Activated CD4-positive, alpha-beta T cell treated with anti-CD3 and anti-CD28 coated beads for 36 hours (primary cell): ENCODE measurements around the gene NPR2. TPM values are rescaled to one million over a fixed set of nuclear protein-coding genes. Genes with fewer than 3 reads are reported as not detected.

Experiments
- ATAC-seq: fragments of 200-7000 bp; cut with Tn5 transposase; one replicate; pipeline ENCODE4 v1.10.0; 2021; ENCODE audit warnings: mild to moderate bottlenecking, moderate library complexity
- CTCF ChIA-PET: fragments of 350-600 bp; sonication (Branson Sonifier 250); formaldehyde crosslinking; loops from one replicate; lab custom pipeline; 2021; ENCODE audit warnings: antibody characterized with exemption; lab: Charles Lee
- POLR2A ChIA-PET: fragments of 350-600 bp; sonication (Branson Sonifier 250); formaldehyde crosslinking; loops from one replicate; lab custom pipeline; 2021; ENCODE audit warnings: antibody characterized with exemption, inconsistent platforms; lab: Charles Lee
- DNase-seq: peaks from one replicate; pipeline ENCODE4 v3.0.0-alpha.2; 2020
- H3K27ac Mint-ChIP-seq: one replicate; pipeline ENCODE4 v1.8.0; 2021; ENCODE audit warnings: mixed read lengths
- H3K27me3 Mint-ChIP-seq: one replicate; pipeline ENCODE4 v1.8.0; 2021; ENCODE audit warnings: mixed read lengths
- H3K36me3 Mint-ChIP-seq: one replicate; pipeline ENCODE4 v1.8.0; 2021; ENCODE audit warnings: low read depth, mixed read lengths
- H3K4me1 Mint-ChIP-seq: one replicate; pipeline ENCODE4 v1.8.0; 2021; ENCODE audit warnings: mixed read lengths
- H3K4me3 Mint-ChIP-seq: one replicate; pipeline ENCODE4 v1.8.0; 2021; ENCODE audit warnings: mild to moderate bottlenecking, moderate library complexity, mixed read lengths
- H3K9me3 Mint-ChIP-seq: one replicate; pipeline ENCODE4 v1.8.0; 2021; ENCODE audit warnings: low read depth, mixed read lengths
- intact Hi-C, 2 experiments: fragments of 100-400 bp; cut with DNase I in 1 of 2; cut with micrococcal nuclease in 1 of 2; formaldehyde crosslinking; loops; one replicate each; pipeline versions ENCODE4 v1.14.2 to v1.15.1; 2022 to 2024; cut with DNase I, micrococcal nuclease
- total RNA-seq, 2 experiments: library from RNA; stranded (reverse); gene quantifications; one replicate each; pipeline ENCODE4 v1.2.3, GENCODE V29; 2021

NPR2 gene
- total RNA-seq, 2 experiments from 2014 or later: 9.3 to 10.5 TPM

- ChIA-PET POLR2A (interaction anchor here (0.6 to 1.4 kb wide), 2 partner anchors 15 to 742 kb away, joined by 3 read pairs; partner anchors contain the start of gene VCP), CTCF (interaction anchor here (0.6 to 3.2 kb wide), 15 partner anchors 8 to 1422 kb away, joined by 3 to 16 read pairs (median 4); partner anchors contain the start of genes CCDC107, CREB3, FAM221B and FANCG)
- DNase-seq (peak; percentile 71), ATAC-seq (peak; percentile 3)
- Mint-ChIP-seq H3K27me3 (no peaks in the 10 kb centered on the region), H3K27ac (peak overlapping the region; percentile 89), H3K4me1 (peaks cover 33% of the 10 kb centered on the region), H3K36me3 (peaks cover 10% of the 10 kb centered on the region), H3K9me3 (peaks cover 2% of the 10 kb centered on the region), H3K4me3 (peak overlapping the region; percentile 93)
- intact Hi-C loops: loop anchor here (2.0 to 10.0 kb wide), 8 partner anchors 57 to 1651 kb away; partner anchors contain the start of genes ATOSB (in 1 of the 2), CCDC107 (in 1 of the 2), CCL27 (in 1 of the 2) and DNAI1 (in 1 of the 2)
Observed at GRCh38 chr9:35814106-35814840, 22.9 kb downstream of the NPR2 start.

GRCh38 chr9:35814841-35815543 is 23.6 kb downstream of the NPR2 start, which contains the start of gene HINT2:
HINT2 (minus strand) TSS chr9:35815042; CDS start chr9:35814979, 63 bp downstream.
- H3K4me1 Mint-ChIP-seq: peaks cover 33% of the 10 kb centered on the region
- intact Hi-C loops: loop anchor here (1.0 to 10.0 kb wide), 23 partner anchors 11 to 1650 kb away; partner anchors contain the start of genes CCDC107 (in 2 of the 2), RMRP (in 2 of the 2), ATOSB (in 1 of the 2) and CCL27 (in 1 of the 2)

GRCh38 chr9:35816708-35817107 is 25.3 kb downstream of the NPR2 start:
- H3K36me3 Mint-ChIP-seq: peaks cover 10% of the 10 kb centered on the region
- no peak overlapping the region for H3K27ac Mint-ChIP-seq
- CTCF ChIA-PET: interaction anchor here (0.7 kb wide), 1 partner anchor 20 kb away, joined by 3 read pairs; no protein-coding TSS in a partner anchor
- no peak overlapping the region for H3K4me3 Mint-ChIP-seq
- DNase-seq (no peak), ATAC-seq (no peak)
- peaks cover 2% of the 10 kb centered on the region for H3K9me3 Mint-ChIP-seq
- intact Hi-C loops: loop anchor here (5.0 to 10.0 kb wide), 5 partner anchors 376 to 1648 kb away; partner anchors contain the start of genes ATOSB (in 1 of the 2), CCL27 (in 1 of the 2), CLTA (in 1 of the 2) and SIGMAR1 (in 1 of the 2)
- H3K27me3 Mint-ChIP-seq: no peaks in the 10 kb centered on the region
- peaks cover 26% of the 10 kb centered on the region for H3K4me1 Mint-ChIP-seq
- POLR2A ChIA-PET: no interaction called here

More at GRCh38 chr9:35814841-35815543, 23.6 kb downstream of the NPR2 start, which contains the start of gene HINT2:
- H3K36me3 Mint-ChIP-seq: peaks cover 10% of the 10 kb centered on the region
- no peaks in the 10 kb centered on the region for H3K27me3 Mint-ChIP-seq
- H3K27ac Mint-ChIP-seq: peak within 1 kb of the TSS; percentile 98
- POLR2A ChIA-PET: interaction anchor here (0.6 to 1.4 kb wide), 2 partner anchors 16 to 742 kb away, joined by 3 read pairs; partner anchors contain the start of gene VCP
- peak; percentile 99 for DNase-seq
- CTCF ChIA-PET: interaction anchor here (0.6 to 3.2 kb wide), 10 partner anchors 8 to 1422 kb away, joined by 3 to 16 read pairs (median 4); partner anchors contain the start of genes CCDC107, FAM221B, FANCG and RMRP
- H3K4me3 Mint-ChIP-seq: peak within 1 kb of the TSS; percentile 93
- ATAC-seq: peak; percentile 85
- peaks cover 2% of the 10 kb centered on the region for H3K9me3 Mint-ChIP-seq

- POLR2A ChIA-PET: no interaction called here
- DNase-seq (no peak), ATAC-seq (no peak)
- Mint-ChIP-seq H3K27me3 (no peaks in the 10 kb centered on the region), H3K4me1 (peaks cover 13% of the 10 kb centered on the region), H3K4me3 (no peak overlapping the region), H3K9me3 (peaks cover 2% of the 10 kb centered on the region), H3K27ac (no peak overlapping the region), H3K36me3 (peaks cover 4% of the 10 kb centered on the region)
- intact Hi-C loops: loop anchor here (5.0 to 10.0 kb wide), 5 partner anchors 374 to 1646 kb away; partner anchors contain the start of genes ATOSB (in 1 of the 2), CCL27 (in 1 of the 2), CLTA (in 1 of the 2) and SIGMAR1 (in 1 of the 2)
- CTCF ChIA-PET: interaction anchor here (0.6 to 1.0 kb wide), 2 partner anchors 8 to 16 kb away, joined by 3 read pairs; no protein-coding TSS in a partner anchor
Observed at GRCh38 chr9:35818341-35818740, 26.9 kb downstream of the NPR2 start.

GRCh38 chr9:35820076-35820475 is 28.7 kb downstream of the NPR2 start:
- intact Hi-C loops: no loop called here
- no peak overlapping the region for H3K27ac Mint-ChIP-seq

GRCh38 chr9:35822926-35823325 is 31.5 kb downstream of the NPR2 start:
- CTCF ChIA-PET: interaction anchor here (0.7 to 1.6 kb wide), 5 partner anchors 9 to 59 kb away, joined by 3 to 4 read pairs (median 3); no protein-coding TSS in a partner anchor
- Mint-ChIP-seq H3K4me3 (no peak overlapping the region), H3K9me3 (no peaks in the 10 kb centered on the region), H3K4me1 (peaks cover 4% of the 10 kb centered on the region), H3K27me3 (no peaks in the 10 kb centered on the region), H3K27ac (no peak overlapping the region), H3K36me3 (no peaks in the 10 kb centered on the region)
- intact Hi-C loops: no loop called here
- POLR2A ChIA-PET: no interaction called here
- no peak for DNase-seq
- no peak for ATAC-seq

More at GRCh38 chr9:35820076-35820475, 28.7 kb downstream of the NPR2 start:
- H3K4me3 Mint-ChIP-seq: no peak overlapping the region
- H3K9me3 Mint-ChIP-seq: peaks cover 2% of the 10 kb centered on the region
- no peaks in the 10 kb centered on the region for H3K27me3 Mint-ChIP-seq
- no peak for ATAC-seq
- peaks cover 4% of the 10 kb centered on the region for H3K4me1 Mint-ChIP-seq
- ChIA-PET CTCF (interaction anchor here (0.7 to 1.3 kb wide), 2 partner anchors 13 to 31 kb away, joined by 3 to 4 read pairs; no protein-coding TSS in a partner anchor), POLR2A (no interaction called here)
- H3K36me3 Mint-ChIP-seq: no peaks in the 10 kb centered on the region
- no peak for DNase-seq

GRCh38 chr9:35826071-35826701 is 34.8 kb downstream of the NPR2 start:
- CTCF ChIA-PET: interaction anchor here (0.6 to 3.8 kb wide), 23 partner anchors 8 to 168 kb away, joined by 3 to 27 read pairs (median 5); partner anchors contain the start of genes CCDC107, HINT2, RMRP and SPAG8
- POLR2A ChIA-PET: no interaction called here
- Mint-ChIP-seq H3K4me1 (peaks cover 13% of the 10 kb centered on the region), H3K9me3 (no peaks in the 10 kb centered on the region), H3K36me3 (no peaks in the 10 kb centered on the region), H3K27ac (no peak overlapping the region), H3K27me3 (no peaks in the 10 kb centered on the region), H3K4me3 (no peak overlapping the region)
- intact Hi-C loops: loop anchor here (1.0 to 5.0 kb wide), 4 partner anchors 11 to 576 kb away; partner anchors contain the start of genes HINT2 (in 1 of the 2) and RNF38 (in 1 of the 2)
- peak; percentile 44 for DNase-seq
- peak; percentile 63 for ATAC-seq

GRCh38 chr9:35827486-35827885 is 36.1 kb downstream of the NPR2 start:
- CTCF ChIA-PET: interaction anchor here (1.6 to 3.8 kb wide), 4 partner anchors 16 to 54 kb away, joined by 4 to 27 read pairs (median 11); partner anchors contain the start of gene SPAG8

GRCh38 chr9:35828716-35829083 is 37.3 kb downstream of the NPR2 start, which contains the start of gene FAM221B:
FAM221B (minus strand) TSS chr9:35828732; CDS start chr9:35826161, 2,571 bp downstream.
- ATAC-seq (no peak), DNase-seq (peak; percentile 57)
- Mint-ChIP-seq H3K4me3 (peak within 1 kb of the TSS; percentile 78), H3K27me3 (no peaks in the 10 kb centered on the region), H3K27ac (peak within 1 kb of the TSS; percentile 78), H3K4me1 (peaks cover 13% of the 10 kb centered on the region), H3K9me3 (no peaks in the 10 kb centered on the region), H3K36me3 (no peaks in the 10 kb centered on the region)
- POLR2A ChIA-PET: interaction anchor here (1.0 kb wide), 1 partner anchor 19 kb away, joined by 3 read pairs; no protein-coding TSS in a partner anchor
- intact Hi-C loops: loop anchor here in 1 of 2 experiments (1.0 to 5.0 kb wide), 5 partner anchors 13 to 574 kb away; partner anchors contain the start of genes ARHGEF39, CREB3, HINT2 and RNF38
- CTCF ChIA-PET: interaction anchor here (0.6 to 3.8 kb wide), 7 partner anchors 14 to 126 kb away, joined by 3 to 27 read pairs (median 4); partner anchors contain the start of genes HINT2 and SPAG8

More at GRCh38 chr9:35827486-35827885, 36.1 kb downstream of the NPR2 start:
- peaks cover 13% of the 10 kb centered on the region for H3K4me1 Mint-ChIP-seq
- H3K9me3 Mint-ChIP-seq: no peaks in the 10 kb centered on the region
- H3K36me3 Mint-ChIP-seq: no peaks in the 10 kb centered on the region
- no peak for DNase-seq
- peak overlapping the region; percentile 78 for H3K4me3 Mint-ChIP-seq
- no peaks in the 10 kb centered on the region for H3K27me3 Mint-ChIP-seq
- no peak overlapping the region for H3K27ac Mint-ChIP-seq
- intact Hi-C loops: loop anchor here in 1 of 2 experiments (5.0 kb wide), 1 partner anchor 575 kb away; the partner anchor contains the start of gene RNF38
- POLR2A ChIA-PET: interaction anchor here (0.7 kb wide), 1 partner anchor 22 kb away, joined by 4 read pairs; no protein-coding TSS in a partner anchor
- no peak for ATAC-seq
